HG02870 (cell line): ENCODE measurements around the gene LDLRAD4.

Experiments used
- ATAC-seq: cut with Tn5 transposase; IDR thresholded peaks from one replicate; pipeline ENCODE4 v1.9.1; 2021; ENCODE audit warnings: mild to moderate bottlenecking, moderate library complexity; ENCODE audit not compliant: unreplicated experiment

Gene LDLRAD4

DNA sequence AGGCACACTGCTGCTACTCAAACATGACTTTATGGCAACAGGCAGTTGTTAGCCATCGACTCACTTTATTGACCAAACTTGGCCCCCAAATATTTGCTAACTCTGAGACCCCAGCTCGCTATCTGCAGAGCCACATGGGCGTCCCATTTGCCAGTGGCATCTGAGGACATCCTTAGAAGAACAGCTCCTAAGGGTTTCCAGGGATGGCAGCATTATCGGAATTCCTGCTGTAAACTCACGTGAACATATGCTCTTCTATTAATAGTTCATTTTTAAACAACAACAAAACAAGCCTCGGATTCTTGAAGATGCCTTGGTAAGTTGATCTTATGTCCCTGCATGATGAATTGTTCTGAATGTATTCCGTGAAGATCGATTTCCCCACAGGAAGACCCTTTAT lies 181.0 kb downstream of the LDLRAD4 start:
- ATAC-seq: no peak

DNA sequence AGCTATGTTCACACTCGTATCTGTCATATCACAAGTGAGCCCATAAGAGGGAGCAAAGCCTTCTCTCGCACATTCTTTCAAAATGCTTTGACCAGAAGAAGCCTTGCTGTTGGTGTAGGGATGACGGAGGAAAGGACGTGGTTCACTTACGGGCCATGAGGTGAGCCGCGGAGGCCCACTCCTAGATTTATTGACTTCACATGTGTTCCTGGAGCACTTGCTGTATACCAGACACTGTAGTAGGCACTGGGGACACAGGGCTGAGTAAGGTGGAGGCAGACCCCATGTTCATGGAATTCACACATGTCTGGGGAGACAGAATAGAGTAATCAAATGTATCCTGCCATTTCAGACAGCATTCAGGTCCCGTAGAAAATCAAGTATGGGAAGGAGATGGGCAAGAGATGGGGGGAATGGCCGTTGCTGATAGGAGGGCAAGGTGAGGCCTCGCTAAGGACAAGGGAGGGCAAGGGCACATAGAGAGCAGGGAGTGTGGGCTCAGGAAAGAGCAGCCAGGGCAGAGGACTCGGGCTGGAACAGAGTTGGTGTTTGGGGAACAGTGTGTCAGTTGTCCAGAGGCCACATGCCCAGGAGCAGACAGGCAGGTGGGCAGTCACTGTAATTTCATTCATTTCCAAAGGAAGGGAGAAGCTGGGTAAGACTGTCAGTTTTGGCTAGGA lies 182.2 kb downstream of the LDLRAD4 start:
- ATAC-seq: no peak

DNA sequence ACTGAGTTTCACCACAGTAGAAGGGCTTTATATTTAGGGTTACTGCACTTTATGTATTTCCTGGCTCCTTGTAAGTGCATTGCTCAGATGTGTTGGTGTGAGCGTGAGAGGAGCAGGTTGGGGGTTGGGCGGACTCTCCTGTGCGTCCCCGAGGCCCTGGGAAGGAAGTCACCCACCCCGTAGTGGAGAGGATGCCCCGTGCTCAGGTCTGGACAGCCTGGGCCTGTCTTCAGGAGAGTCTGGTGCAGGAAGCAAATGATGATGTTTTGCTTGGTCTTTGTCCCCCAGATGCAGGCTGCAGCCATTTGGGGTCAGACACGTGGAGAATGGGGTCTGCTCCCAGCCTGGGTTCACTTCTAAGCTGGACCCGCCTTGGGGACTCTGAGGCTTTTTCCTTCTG lies 182.8 kb downstream of the LDLRAD4 start:
- ATAC-seq: no peak

DNA sequence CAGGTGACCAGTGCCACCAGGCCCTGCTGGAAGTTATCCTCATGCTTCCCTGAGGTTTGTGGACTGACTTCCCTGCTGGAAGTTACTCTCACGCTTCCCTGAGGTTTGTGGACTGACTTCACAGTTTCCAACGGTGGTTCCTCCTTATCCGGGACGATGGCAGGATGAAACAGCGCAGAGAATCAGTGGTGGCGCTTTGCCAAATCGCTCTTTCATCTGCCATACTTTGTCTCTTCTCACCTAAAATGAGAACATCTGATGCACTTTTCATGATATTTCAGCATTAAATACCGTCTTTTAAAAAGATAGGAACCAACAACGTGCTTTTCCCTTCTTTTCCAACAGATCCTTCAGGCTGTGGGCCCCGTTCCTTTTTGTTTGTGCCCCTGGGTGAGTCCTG lies 183.3 kb downstream of the LDLRAD4 start:
- ATAC-seq: no peak

- ATAC-seq: no peak
Measured at GRCh38 chr18:13403786-13404549, 185.4 kb downstream of the LDLRAD4 start.

- ATAC-seq: no peak
Measured at GRCh38 chr18:13405305-13406038, 186.9 kb downstream of the LDLRAD4 start.

DNA sequence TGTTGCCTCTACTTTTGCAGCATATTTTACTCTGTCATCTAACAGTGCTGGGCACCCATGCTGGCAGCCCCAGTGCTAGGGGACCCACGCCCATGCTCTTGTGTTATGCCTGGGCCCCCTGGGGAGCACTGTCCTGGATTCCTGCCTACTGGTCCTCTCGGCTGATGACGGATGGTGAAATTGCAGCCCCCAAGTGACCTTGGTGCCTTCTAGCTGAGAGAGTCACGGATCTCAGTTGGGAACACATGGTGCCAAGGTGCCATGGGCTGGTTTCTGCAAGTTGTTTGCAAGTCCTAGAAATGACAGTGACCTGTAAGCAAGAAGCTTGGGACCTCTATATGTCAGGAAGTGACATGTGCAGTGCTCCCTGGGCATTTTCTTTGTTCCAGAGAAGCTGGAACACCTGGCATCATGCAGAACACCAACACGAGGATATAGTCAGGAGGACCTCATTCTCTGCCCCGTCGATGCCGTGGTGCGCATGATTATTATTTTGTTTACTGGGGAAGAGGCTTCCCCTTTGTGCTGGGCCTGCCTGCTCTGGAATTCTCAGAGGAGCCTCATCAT lies 187.6 kb downstream of the LDLRAD4 start:
- ATAC-seq: no peak

DNA sequence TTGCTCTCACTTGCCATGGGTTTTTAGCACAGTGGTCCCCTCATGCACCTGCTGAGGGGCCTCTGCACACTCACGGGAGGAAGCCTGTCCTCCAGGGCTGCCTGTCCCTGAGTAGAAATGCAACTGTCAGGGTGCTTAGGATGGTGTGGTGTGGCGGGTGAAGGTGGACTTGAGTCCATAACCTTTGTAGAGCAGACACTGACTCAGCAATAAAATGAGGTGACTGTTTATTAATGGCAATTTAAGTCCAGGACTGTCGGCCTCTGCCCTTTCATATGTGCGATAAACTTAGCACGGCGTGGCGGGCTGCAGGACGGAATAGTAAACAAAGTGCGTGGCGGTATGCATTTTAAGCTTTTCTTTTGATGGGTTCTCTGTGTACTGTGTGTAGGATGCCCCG lies 188.2 kb downstream of the LDLRAD4 start:
- no peak for ATAC-seq

- no peak for ATAC-seq
Measured at GRCh38 chr18:13407484-13407883, 188.9 kb downstream of the LDLRAD4 start.

DNA sequence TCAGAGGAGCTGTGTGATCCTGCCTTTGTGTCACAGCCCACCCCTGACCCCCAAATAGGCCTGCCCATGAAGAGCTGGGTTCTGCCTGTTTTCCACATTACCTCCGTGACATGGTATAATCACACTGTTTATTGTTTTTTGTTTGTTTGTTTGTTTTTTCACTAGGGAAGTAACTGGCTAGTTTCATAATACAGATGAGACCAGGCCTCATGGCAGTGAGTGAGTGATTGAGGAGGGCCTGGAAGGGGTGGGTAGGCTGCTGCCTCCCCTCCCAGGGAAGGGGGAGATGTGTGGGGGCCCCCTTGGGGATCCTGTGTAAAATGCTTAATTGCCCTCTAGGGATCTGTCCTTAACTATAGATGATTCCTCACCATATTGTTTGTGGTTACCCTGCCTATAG lies 190.5 kb downstream of the LDLRAD4 start:
- ATAC-seq: no peak

DNA sequence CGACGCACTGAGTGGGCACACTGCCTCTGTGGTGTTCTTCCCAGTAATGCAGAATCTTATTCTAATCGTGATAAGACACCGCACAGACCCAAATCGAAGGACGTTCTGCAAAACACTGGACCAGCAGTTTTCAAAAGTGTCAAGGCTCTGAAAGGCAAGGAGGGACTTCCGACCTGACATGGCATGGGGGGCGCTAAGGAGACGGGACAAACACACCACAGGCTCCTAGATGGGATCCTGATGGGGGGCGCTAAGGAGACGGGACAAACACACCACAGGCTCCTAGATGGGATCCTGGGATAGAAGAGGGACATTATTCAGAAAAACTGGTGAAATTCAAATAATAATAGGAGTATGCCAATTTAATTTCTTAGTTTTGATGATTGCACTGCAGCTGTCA lies 191.4 kb downstream of the LDLRAD4 start:
- no peak for ATAC-seq

DNA sequence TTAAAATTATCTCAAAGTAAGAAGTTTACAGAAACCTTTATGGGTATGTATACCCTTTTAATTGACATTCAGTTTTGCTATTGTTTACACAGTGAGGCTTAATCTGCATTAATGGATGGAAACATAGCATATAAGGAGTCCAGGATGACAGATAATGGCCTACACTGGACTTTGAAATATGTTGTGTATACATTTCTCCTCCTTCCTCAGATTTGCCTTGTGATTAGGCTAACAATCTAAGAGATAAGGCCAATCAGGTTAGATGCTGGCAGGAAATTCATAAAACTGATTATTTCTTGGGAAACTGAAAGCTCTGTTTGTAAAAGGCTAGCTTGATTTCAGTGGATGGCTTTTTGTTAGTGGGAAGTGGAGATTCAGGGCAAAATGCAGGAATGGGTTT lies 191.9 kb downstream of the LDLRAD4 start:
- no peak for ATAC-seq

- no peak for ATAC-seq
Measured at GRCh38 chr18:13412017-13412416, 193.5 kb downstream of the LDLRAD4 start.

GRCh38 chr18:13412901-13413300 lies 194.3 kb downstream of the LDLRAD4 start:
- ATAC-seq: no peak

GRCh38 chr18:13414102-13414501 lies 195.5 kb downstream of the LDLRAD4 start:
- no peak for ATAC-seq

GRCh38 chr18:13414521-13414920 lies 196.0 kb downstream of the LDLRAD4 start:
- ATAC-seq: no peak

DNA sequence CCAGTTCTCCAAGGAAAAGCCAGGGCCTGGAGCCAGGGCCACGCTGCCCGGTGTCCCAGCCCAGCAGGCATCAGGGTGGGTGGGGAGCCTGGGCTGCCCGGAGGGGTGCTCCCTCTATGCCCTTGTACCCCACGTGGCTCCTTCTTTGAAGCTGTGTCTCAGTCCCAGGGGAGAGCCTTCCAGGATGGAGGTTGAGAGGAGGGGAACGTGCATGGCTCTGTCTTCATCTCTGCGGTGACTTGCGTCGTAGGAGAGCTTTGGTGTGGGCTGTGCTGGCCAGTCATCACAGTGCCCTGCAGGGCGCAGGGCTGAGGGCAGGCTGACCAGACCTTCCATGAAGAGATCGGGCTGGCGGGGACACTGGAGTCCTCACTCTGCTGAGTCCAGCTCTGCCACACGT lies 197.2 kb downstream of the LDLRAD4 start:
- ATAC-seq: no peak

GRCh38 chr18:13416208-13416607 lies 197.6 kb downstream of the LDLRAD4 start:
- no peak for ATAC-seq

DNA sequence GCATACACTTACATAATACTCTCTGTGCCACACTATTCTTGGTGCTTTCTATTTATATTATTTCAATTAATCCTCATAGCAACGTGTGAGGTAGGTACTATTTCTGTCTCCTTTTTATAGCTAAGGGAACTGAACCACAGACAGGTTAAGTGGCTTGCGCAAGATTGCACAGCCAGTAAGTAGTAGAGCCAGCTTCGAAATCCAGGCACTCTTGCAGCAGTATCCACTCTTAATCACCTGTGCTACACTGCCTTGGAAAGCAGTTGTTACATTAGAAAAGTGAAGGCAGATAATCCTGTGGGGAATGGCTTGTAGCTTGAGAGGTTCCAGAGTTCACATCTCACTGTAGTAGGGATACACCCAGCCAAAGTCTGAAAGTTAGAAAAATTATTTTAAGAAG lies 198.3 kb downstream of the LDLRAD4 start:
- ATAC-seq: no peak

DNA sequence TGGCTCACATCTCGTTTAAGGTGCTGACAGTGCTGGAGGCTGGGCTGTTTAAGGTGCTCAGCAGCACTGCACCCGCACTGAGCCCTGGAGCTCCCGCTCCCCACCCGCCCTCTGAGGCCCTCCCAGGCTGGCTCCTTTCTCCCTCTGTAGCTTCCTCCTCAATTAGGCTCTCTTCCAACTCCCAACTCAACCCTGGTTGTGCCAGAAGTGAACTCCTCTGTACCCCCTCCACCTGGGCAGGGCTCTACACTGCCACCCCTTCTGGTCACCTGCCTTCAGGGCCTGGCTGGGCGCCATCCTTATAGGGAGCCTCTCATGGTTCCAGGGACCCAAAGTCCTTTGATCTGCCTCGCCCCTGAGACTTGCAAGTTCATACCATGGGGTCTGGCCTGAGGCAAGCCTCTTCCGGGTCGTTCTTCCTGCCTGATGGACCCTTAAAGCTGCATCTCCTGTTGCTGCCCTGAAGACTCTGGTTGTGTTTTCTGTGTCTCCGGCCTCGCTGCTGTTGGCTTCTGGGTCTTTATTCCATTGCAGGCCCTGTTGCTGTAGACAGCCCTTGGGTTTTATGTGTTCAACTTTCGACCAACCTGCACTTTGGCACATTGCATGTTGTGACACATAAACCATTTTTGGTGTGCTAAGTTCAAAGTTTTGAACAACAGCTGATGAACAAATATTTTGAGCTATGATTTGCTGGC lies 199.6 kb downstream of the LDLRAD4 start:
- no peak for ATAC-seq
